WI38 (cell line): ENCODE measurements around the gene TMEM123.

ENCODE experiments used
- H3K4me3 ChIP-seq: 2 replicates; pipeline ENCODE4 v1.5.1; 2011; ENCODE audit warnings: low read depth, mild to moderate bottlenecking, control low read depth, low read length
- TF ChIP-seq, protein P1 (sequence below): IDR thresholded peaks from 2 replicates; pipeline ENCODE4 v1.5.1; 2012; ENCODE audit warnings: low read depth, mild to moderate bottlenecking, control low read depth, low read length

The TMEM123 gene

GRCh38 chr11:102414559-102414958 is 38.0 kb downstream of the TMEM123 start:
- TF ChIP-seq, protein P1, sequence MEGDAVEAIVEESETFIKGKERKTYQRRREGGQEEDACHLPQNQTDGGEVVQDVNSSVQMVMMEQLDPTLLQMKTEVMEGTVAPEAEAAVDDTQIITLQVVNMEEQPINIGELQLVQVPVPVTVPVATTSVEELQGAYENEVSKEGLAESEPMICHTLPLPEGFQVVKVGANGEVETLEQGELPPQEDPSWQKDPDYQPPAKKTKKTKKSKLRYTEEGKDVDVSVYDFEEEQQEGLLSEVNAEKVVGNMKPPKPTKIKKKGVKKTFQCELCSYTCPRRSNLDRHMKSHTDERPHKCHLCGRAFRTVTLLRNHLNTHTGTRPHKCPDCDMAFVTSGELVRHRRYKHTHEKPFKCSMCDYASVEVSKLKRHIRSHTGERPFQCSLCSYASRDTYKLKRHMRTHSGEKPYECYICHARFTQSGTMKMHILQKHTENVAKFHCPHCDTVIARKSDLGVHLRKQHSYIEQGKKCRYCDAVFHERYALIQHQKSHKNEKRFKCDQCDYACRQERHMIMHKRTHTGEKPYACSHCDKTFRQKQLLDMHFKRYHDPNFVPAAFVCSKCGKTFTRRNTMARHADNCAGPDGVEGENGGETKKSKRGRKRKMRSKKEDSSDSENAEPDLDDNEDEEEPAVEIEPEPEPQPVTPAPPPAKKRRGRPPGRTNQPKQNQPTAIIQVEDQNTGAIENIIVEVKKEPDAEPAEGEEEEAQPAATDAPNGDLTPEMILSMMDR: no peak
- no peak overlapping the region for H3K4me3 ChIP-seq

GRCh38 chr11:102413497-102413896 is 39.1 kb downstream of the TMEM123 start:
- TF ChIP-seq, protein P1: no peak
- no peak overlapping the region for H3K4me3 ChIP-seq

- H3K4me3 ChIP-seq: no peak overlapping the region
- TF ChIP-seq, protein P1: no peak
Observed at GRCh38 chr11:102411142-102411541, 41.4 kb downstream of the TMEM123 start.

DNA sequence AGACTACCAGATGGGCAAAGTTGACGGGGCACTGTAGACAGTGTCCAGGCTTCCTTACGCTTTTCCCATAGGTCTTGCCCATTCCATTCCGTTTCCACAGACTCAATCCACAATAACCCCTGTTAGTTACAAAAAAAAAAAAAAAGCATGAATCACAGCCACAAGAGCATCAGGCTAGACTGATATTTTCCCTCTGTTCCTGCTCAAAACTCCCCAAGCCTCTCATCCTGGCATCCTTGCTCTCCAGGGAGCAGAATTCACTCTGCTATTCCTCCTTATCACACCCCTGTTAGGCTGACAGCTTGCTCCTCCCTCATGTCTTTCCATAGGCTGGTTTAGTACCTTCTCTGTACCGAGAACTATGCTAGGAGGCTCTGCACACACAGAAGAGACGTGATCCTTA is 42.2 kb downstream of the TMEM123 start:
- H3K4me3 ChIP-seq: no peak overlapping the region
- TF ChIP-seq, protein P1: no peak

GRCh38 chr11:102408339-102408738 is 44.2 kb downstream of the TMEM123 start:
- TF ChIP-seq, protein P1: no peak

GRCh38 chr11:102407901-102408300 is 44.7 kb downstream of the TMEM123 start:
- TF ChIP-seq, protein P1: no peak

More at GRCh38 chr11:102408339-102408738, 44.2 kb downstream of the TMEM123 start:
- H3K4me3 ChIP-seq: no peak overlapping the region

GRCh38 chr11:102406099-102406498 is 46.5 kb downstream of the TMEM123 start:
- no peak overlapping the region for H3K4me3 ChIP-seq
- TF ChIP-seq, protein P1: no peak

More at GRCh38 chr11:102407901-102408300, 44.7 kb downstream of the TMEM123 start:
- H3K4me3 ChIP-seq: no peak overlapping the region
